ENCODE measurements around the gene MUC6.

MUC6 gene

GRCh38 chr11:1038921-1039320 is 2.4 kb upstream of the MUC6 start:
- CTCF ChIA-PET: interaction anchor here (2.3 kb wide), 1 partner anchor 13 kb away, joined by 6 read pairs; no protein-coding TSS in a partner anchor
- no peaks in the 10 kb centered on the region for H3K36me3 ChIP-seq (ENCODE audit: control insufficient read depth in 2 of 2, insufficient read depth in 1 of 2, low read length in 2 of 2)
- H3K9me3 ChIP-seq (ENCODE audit: control insufficient read depth, insufficient read depth, low read depth, low read length): no peaks in the 10 kb centered on the region
- POLR2A ChIA-PET: no interaction called here
- H3K27ac ChIP-seq (ENCODE audit: extremely low read depth, low read depth, low read length): no peak overlapping the region
- no peak overlapping the region for H3K4me3 ChIP-seq (ENCODE audit: low read depth, low read length)
- TF ChIP-seq ZNF354C (tag by site-specific recombination; IDR thresholded peaks at IDR 0.05; ENCODE audit: borderline replicate concordance, low read depth): no peak
- TF ChIP-seq EGR2 (tag by site-specific recombination; IDR thresholded peaks at IDR 0.05; ENCODE audit: low read depth): no peak
- peak; percentile 42 for TF ChIP-seq ZBTB26 (tag by site-specific recombination; optimal IDR thresholded peaks at IDR 0.05)
- no peak for TF ChIP-seq SP7 (tag by site-specific recombination; IDR thresholded peaks at IDR 0.05)
- TF ChIP-seq MZF1 (tag by site-specific recombination; IDR thresholded peaks at IDR 0.05; ENCODE audit: borderline replicate concordance): no peak
- no peak for TF ChIP-seq ZNF37A (tag by site-specific recombination; IDR thresholded peaks at IDR 0.05)
- no peak for TF ChIP-seq ZNF416 (tag by site-specific recombination; IDR thresholded peaks at IDR 0.05)
- peak; percentile 99 for TF ChIP-seq ZSCAN4 (tag by site-specific recombination; IDR thresholded peaks at IDR 0.05)
- no peak for TF ChIP-seq ZNF174 (tag by site-specific recombination; IDR thresholded peaks at IDR 0.05)
- no peak for TF ChIP-seq ZNF16 (tag by site-specific recombination; IDR thresholded peaks at IDR 0.05; ENCODE audit: low read depth)
- TF ChIP-seq ZNF138 (tag by site-specific recombination; IDR thresholded peaks at IDR 0.05; ENCODE audit: borderline replicate concordance): no peak
- TF ChIP-seq ZNF596 (tag by site-specific recombination; IDR thresholded peaks at IDR 0.05): no peak
- no peak for TF ChIP-seq ZNF426 (tag by site-specific recombination; IDR thresholded peaks at IDR 0.05)
- H3K4me1 ChIP-seq (ENCODE audit: control insufficient read depth, insufficient read depth, low read length): no peaks in the 10 kb centered on the region

- no peaks in the 10 kb centered on the region for H3K4me1 ChIP-seq (ENCODE audit: control insufficient read depth, insufficient read depth, low read length)
- H3K27ac ChIP-seq (ENCODE audit: extremely low read depth, low read depth, low read length): no peak overlapping the region
- TF ChIP-seq ZNF416 (tag by site-specific recombination; IDR thresholded peaks at IDR 0.05): no peak
- no peak for TF ChIP-seq ZNF266 (tag by site-specific recombination; IDR thresholded peaks at IDR 0.05; ENCODE audit: low read depth)
- TF ChIP-seq ZNF140 (tag by site-specific recombination; IDR thresholded peaks at IDR 0.05): no peak
- no peak for TF ChIP-seq ZNF664 (tag by site-specific recombination; IDR thresholded peaks at IDR 0.05)
- TF ChIP-seq ZNF223 (tag by site-specific recombination; IDR thresholded peaks at IDR 0.05): no peak
- TF ChIP-seq ZNF10 (tag by site-specific recombination; IDR thresholded peaks at IDR 0.05): no peak
- TF ChIP-seq PRDM6 (tag by site-specific recombination; IDR thresholded peaks at IDR 0.05): no peak
- TF ChIP-seq TRIM28 (IDR thresholded peaks at IDR 0.05; ENCODE audit: borderline replicate concordance, low read length): no peak
- no peak for TF ChIP-seq ZNF138 (tag by site-specific recombination; IDR thresholded peaks at IDR 0.05; ENCODE audit: borderline replicate concordance)
- TF ChIP-seq ZNF488 (tag by site-specific recombination; IDR thresholded peaks at IDR 0.05): no peak
- TF ChIP-seq ZBTB48 (tag by site-specific recombination; IDR thresholded peaks at IDR 0.05): no peak
- ChIA-PET CTCF (interaction anchor here (2.3 kb wide), 1 partner anchor 13 kb away, joined by 6 read pairs; no protein-coding TSS in a partner anchor), POLR2A (interaction anchor here (0.6 kb wide), 1 partner anchor 424 kb away, joined by 3 read pairs; no protein-coding TSS in a partner anchor)
- H3K36me3 ChIP-seq (ENCODE audit: control insufficient read depth in 2 of 2, insufficient read depth in 1 of 2, low read length in 2 of 2): no peaks in the 10 kb centered on the region
- H3K4me3 ChIP-seq (ENCODE audit: low read depth, low read length): no peak overlapping the region
- H3K9me3 ChIP-seq (ENCODE audit: control insufficient read depth, insufficient read depth, low read depth, low read length): no peaks in the 10 kb centered on the region
Measured at GRCh38 chr11:1038361-1038760, 1.8 kb upstream of the MUC6 start.
